ENCODE measurements around the gene EBLN2. TPM values are rescaled to one million over a fixed set of nuclear protein-coding genes. Genes with fewer than 3 reads are reported as not detected.

Gene EBLN2
- polyA plus RNA-seq, 1 of the 3 experiments (the other 2 are of a cell fraction) = 1.4 TPM

DNA sequence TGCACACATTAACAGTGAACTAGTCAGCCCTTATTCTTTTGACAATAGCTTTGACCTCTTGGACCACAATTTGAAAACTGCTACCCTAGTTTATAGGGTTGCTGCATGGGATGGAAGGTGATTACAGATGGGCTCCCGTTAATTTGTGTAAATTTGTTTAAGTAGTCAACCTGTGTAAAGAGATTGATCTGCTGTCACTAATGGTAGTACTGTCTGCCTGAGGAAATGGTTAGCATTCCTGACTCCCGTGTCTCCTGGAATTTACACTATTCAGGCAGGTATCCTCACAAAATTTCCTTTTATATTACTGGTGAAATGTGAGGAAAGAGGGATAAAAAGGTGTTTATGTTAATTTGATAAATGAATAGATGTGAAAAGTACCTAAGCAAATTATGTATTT lies 15.3 kb upstream of the EBLN2 start (continued):
- TF ChIP-seq, protein P1, sequence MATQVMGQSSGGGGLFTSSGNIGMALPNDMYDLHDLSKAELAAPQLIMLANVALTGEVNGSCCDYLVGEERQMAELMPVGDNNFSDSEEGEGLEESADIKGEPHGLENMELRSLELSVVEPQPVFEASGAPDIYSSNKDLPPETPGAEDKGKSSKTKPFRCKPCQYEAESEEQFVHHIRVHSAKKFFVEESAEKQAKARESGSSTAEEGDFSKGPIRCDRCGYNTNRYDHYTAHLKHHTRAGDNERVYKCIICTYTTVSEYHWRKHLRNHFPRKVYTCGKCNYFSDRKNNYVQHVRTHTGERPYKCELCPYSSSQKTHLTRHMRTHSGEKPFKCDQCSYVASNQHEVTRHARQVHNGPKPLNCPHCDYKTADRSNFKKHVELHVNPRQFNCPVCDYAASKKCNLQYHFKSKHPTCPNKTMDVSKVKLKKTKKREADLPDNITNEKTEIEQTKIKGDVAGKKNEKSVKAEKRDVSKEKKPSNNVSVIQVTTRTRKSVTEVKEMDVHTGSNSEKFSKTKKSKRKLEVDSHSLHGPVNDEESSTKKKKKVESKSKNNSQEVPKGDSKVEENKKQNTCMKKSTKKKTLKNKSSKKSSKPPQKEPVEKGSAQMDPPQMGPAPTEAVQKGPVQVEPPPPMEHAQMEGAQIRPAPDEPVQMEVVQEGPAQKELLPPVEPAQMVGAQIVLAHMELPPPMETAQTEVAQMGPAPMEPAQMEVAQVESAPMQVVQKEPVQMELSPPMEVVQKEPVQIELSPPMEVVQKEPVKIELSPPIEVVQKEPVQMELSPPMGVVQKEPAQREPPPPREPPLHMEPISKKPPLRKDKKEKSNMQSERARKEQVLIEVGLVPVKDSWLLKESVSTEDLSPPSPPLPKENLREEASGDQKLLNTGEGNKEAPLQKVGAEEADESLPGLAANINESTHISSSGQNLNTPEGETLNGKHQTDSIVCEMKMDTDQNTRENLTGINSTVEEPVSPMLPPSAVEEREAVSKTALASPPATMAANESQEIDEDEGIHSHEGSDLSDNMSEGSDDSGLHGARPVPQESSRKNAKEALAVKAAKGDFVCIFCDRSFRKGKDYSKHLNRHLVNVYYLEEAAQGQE (IDR thresholded peaks at IDR 0.05; ENCODE audit: low read depth, low read length) = no peak

DNA sequence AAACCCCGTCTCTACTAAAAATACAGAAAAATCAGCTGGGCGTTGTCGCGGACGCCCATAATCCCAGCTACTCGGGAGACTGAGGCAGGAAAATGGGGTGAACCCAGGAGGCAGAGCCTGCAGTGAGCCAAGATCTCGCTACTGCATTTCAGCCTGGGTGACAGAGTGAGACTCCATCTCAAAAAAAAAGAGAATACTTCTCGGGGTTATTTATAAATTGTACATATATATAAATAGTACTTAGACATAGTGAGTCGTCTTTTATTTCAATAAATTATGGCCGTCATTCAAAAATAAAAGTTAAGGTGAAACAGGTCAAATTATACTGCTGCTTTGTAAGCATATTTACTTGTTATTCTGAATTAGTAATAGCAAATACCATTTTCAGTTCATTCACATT lies 12.1 kb upstream of the EBLN2 start:
- no peak overlapping the region for H3K4me2 ChIP-seq
- no peak overlapping the region for H3K4me3 ChIP-seq (ENCODE audit: low read depth in 2 of 2, low read length in 1 of 2)
- H2AFZ ChIP-seq (ENCODE audit: low read depth) = no peak overlapping the region
- peaks cover 52% of the 10 kb centered on the region for H3K79me2 ChIP-seq (ENCODE audit: insufficient read depth)
- H3K36me3 ChIP-seq (replicated peaks in 1 of 2; ENCODE audit: control insufficient read depth in 1 of 2, insufficient read depth in 2 of 2, low read length in 1 of 2) = peaks cover 6 to 33% of the 10 kb centered on the region in 2 experiments
- ChIA-PET CTCF (interaction anchor here (1.2 kb wide), 1 partner anchor 152 kb away, joined by 3 read pairs; no protein-coding TSS in a partner anchor), POLR2A (no interaction called here)
- H3K9ac ChIP-seq = no peak overlapping the region
- WGBS (ENCODE audit: low lambda C conversion rate) = 96% methylated on average over 10 of the region's 10 CpGs
- no peak for DNase-seq
- H3K27me3 ChIP-seq (ENCODE audit: insufficient read depth) = no peaks in the 10 kb centered on the region
- no peak overlapping the region for H3K27ac ChIP-seq (ENCODE audit: low read depth in 2 of 2, low read length in 1 of 2)
- H3F3A ChIP-seq (replicated peaks; ENCODE audit: insufficient read depth) = peaks cover 8% of the 10 kb centered on the region
- no peaks in the 10 kb centered on the region for H3K9me3 ChIP-seq
- peaks cover 2 to 11% of the 10 kb centered on the region in 2 experiments; a peak in 3 of 4 replicates for H3K4me1 ChIP-seq (ENCODE audit: control insufficient read depth in 1 of 2, insufficient read depth in 2 of 2, low read depth in 1 of 2, low read length in 1 of 2)
- H3K9me2 ChIP-seq = no peaks in the 10 kb centered on the region
- peaks cover 74% of the 10 kb centered on the region for H4K20me1 ChIP-seq (ENCODE audit: insufficient read depth)
- TF ChIP-seq, protein P2, sequence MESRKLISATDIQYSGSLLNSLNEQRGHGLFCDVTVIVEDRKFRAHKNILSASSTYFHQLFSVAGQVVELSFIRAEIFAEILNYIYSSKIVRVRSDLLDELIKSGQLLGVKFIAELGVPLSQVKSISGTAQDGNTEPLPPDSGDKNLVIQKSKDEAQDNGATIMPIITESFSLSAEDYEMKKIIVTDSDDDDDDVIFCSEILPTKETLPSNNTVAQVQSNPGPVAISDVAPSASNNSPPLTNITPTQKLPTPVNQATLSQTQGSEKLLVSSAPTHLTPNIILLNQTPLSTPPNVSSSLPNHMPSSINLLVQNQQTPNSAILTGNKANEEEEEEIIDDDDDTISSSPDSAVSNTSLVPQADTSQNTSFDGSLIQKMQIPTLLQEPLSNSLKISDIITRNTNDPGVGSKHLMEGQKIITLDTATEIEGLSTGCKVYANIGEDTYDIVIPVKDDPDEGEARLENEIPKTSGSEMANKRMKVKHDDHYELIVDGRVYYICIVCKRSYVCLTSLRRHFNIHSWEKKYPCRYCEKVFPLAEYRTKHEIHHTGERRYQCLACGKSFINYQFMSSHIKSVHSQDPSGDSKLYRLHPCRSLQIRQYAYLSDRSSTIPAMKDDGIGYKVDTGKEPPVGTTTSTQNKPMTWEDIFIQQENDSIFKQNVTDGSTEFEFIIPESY (IDR thresholded peaks at IDR 0.05; ENCODE audit: borderline replicate concordance, low read depth) = no peak
- TF ChIP-seq NFIC (IDR thresholded peaks at IDR 0.05; ENCODE audit: borderline replicate concordance) (no peak), FOXM1 (IDR thresholded peaks at IDR 0.05; ENCODE audit: low read depth) (no peak), ELF1 (IDR thresholded peaks at IDR 0.05) (no peak), EP300 (IDR thresholded peaks at IDR 0.05; ENCODE audit: borderline replicate concordance in 1 of 2, low read depth in 1 of 2, low read length in 1 of 2) (no peak), FOSL2 (IDR thresholded peaks at IDR 0.05; ENCODE audit: borderline replicate concordance, low read depth) (no peak), TEAD4 (IDR thresholded peaks at IDR 0.05; ENCODE audit: borderline replicate concordance, insufficient read depth) (no peak), RFX5 (IDR thresholded peaks at IDR 0.05; ENCODE audit: low read length) (no peak), TCF12 (IDR thresholded peaks at IDR 0.05) (no peak), EZH2phosphoT487 (IDR thresholded peaks at IDR 0.05; ENCODE audit: borderline replicate concordance, low read depth) (no peak), GABPA (IDR thresholded peaks at IDR 0.05; ENCODE audit: low read depth) (no peak), POLR2AphosphoS5 (IDR thresholded peaks at IDR 0.05; ENCODE audit: low read depth, low read length) (no peak), SMC3 (IDR thresholded peaks at IDR 0.05; ENCODE audit: low read depth, low read length) (no peak)
- TF ChIP-seq, protein P3, sequence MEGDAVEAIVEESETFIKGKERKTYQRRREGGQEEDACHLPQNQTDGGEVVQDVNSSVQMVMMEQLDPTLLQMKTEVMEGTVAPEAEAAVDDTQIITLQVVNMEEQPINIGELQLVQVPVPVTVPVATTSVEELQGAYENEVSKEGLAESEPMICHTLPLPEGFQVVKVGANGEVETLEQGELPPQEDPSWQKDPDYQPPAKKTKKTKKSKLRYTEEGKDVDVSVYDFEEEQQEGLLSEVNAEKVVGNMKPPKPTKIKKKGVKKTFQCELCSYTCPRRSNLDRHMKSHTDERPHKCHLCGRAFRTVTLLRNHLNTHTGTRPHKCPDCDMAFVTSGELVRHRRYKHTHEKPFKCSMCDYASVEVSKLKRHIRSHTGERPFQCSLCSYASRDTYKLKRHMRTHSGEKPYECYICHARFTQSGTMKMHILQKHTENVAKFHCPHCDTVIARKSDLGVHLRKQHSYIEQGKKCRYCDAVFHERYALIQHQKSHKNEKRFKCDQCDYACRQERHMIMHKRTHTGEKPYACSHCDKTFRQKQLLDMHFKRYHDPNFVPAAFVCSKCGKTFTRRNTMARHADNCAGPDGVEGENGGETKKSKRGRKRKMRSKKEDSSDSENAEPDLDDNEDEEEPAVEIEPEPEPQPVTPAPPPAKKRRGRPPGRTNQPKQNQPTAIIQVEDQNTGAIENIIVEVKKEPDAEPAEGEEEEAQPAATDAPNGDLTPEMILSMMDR (IDR thresholded peaks at IDR 0.05) = no peak
- TF ChIP-seq, protein P4, sequence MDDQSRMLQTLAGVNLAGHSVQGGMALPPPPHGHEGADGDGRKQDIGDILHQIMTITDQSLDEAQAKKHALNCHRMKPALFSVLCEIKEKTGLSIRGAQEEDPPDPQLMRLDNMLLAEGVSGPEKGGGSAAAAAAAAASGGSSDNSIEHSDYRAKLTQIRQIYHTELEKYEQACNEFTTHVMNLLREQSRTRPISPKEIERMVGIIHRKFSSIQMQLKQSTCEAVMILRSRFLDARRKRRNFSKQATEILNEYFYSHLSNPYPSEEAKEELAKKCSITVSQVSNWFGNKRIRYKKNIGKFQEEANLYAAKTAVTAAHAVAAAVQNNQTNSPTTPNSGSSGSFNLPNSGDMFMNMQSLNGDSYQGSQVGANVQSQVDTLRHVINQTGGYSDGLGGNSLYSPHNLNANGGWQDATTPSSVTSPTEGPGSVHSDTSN (IDR thresholded peaks at IDR 0.05) = no peak
- TF ChIP-seq, protein P1 (IDR thresholded peaks at IDR 0.05; ENCODE audit: low read depth, low read length) = no peak
- TF ChIP-seq, protein P5, sequence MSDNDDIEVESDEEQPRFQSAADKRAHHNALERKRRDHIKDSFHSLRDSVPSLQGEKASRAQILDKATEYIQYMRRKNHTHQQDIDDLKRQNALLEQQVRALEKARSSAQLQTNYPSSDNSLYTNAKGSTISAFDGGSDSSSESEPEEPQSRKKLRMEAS (IDR thresholded peaks at IDR 0.05; ENCODE audit: low read depth) = no peak
